Panc1 (cell line): ENCODE measurements around the gene PRKAG2.

Experiments used
- CTCF ChIP-seq: fragments of 450-650 bp; IDR thresholded peaks from 2 replicates; pipeline ENCODE4 v1.5.1; 2017; ENCODE audit warnings: mild to moderate bottlenecking
- POLR2AphosphoS5 ChIP-seq: IDR thresholded peaks from 2 replicates; pipeline ENCODE4 v1.6.1; 2012; ENCODE audit warnings: mild to moderate bottlenecking, low read depth, low read length, moderate library complexity
- SIN3A ChIP-seq: IDR thresholded peaks from 2 replicates; pipeline ENCODE4 v1.6.1; 2012; ENCODE audit warnings: low read depth, mild to moderate bottlenecking, low read length, moderate library complexity, borderline replicate concordance; ENCODE audit not compliant: insufficient read depth
- TCF7L2 ChIP-seq: IDR thresholded peaks from 2 replicates; pipeline ENCODE4 v1.6.1; 2011; ENCODE audit warnings: mild to moderate bottlenecking, low read depth, low read length, inconsistent platforms

DNA sequence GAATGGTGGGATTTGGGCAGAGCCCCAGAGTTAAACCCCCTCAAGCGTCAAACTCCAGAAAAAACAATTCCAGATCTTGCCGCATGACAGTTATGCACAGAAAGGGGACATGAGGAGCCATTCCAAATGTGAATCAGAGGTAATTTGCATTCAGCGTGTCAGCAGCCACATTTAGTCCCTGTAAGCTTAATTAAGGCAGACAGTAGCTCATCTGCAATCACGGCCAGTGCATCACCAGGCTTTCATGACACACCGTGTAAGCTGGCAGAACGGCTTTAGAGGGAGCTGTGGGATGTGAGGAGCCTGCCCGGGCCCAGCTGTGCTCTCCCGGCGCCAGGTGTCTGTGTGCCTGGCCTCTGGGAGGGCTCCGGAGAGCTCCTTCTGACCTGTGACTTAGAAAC, 18.7 kb upstream of the PRKAG2 start:
- TF ChIP-seq POLR2AphosphoS5 (no peak), CTCF (no peak), TCF7L2 (no peak), SIN3A (no peak)
